ENCODE results near the gene NXN.

The NXN gene

DNA sequence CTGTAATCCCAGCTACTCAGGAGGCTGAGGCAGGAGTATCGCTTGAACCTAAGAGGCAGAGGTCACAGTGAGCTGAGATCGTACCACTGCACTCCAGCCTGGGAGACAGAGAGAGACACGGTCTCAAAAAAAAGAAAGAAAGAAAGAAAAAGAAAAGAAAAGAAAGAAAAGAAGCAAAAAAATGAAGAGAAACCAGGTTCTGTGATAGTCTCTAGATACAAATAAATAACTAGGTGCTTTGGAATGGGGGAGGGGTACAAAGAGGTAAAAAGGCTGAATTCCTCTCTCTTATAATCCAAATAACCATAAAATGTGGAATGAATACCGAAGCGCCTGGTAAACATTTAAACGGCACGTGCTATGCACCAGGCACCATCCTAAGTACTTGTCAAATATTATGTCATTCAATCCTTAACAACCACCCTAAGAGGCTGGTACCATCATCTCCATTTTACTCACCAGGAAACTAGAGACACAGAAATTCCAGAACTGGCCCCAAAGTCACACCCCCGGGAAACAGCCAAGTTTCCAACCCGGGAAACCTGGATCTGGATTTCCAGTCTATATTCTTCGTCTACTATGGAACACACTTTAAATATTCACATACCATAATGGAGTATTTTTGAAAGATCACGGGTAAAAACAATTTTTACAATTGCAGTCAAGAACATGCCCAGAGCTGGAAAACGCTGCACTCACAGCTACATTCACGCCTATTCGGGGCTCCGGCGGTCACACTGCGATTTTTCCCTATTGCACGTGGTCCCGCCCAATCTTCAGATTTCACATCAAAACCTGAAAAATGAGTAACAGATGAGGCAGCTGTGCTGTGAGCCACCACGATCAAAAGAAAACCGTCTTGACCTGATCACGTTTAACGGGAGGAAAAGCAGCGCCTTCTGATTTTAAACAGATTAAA is 10.5 kb downstream of the NXN start:
- Histone ChIP-seq H3K4me3 (ENCODE audit: low read depth in 1 of 2, low read length in 2 of 2) (no peak overlapping the region), H3K27ac (ENCODE audit: low read depth, low read length) (no peak overlapping the region), H3K9me3 (ENCODE audit: control insufficient read depth in 1 of 2, low read length in 2 of 2) (no peaks in the 10 kb centered on the region), H3K9ac (ENCODE audit: low read depth in 1 of 2, low read length in 2 of 2) (no peak overlapping the region), H3K36me3 (ENCODE audit: control insufficient read depth in 1 of 2, insufficient read depth in 2 of 2, low read length in 2 of 2) (no peaks in the 10 kb centered on the region), H3K27me3 (ENCODE audit: control insufficient read depth in 1 of 2, insufficient read depth in 2 of 2, low read length in 2 of 2) (peaks cover 10 to 16% of the 10 kb centered on the region in 2 donors), H3K4me1 (ENCODE audit: control insufficient read depth in 1 of 2, insufficient read depth in 2 of 2, low read length in 2 of 2) (no peaks in the 10 kb centered on the region)

DNA sequence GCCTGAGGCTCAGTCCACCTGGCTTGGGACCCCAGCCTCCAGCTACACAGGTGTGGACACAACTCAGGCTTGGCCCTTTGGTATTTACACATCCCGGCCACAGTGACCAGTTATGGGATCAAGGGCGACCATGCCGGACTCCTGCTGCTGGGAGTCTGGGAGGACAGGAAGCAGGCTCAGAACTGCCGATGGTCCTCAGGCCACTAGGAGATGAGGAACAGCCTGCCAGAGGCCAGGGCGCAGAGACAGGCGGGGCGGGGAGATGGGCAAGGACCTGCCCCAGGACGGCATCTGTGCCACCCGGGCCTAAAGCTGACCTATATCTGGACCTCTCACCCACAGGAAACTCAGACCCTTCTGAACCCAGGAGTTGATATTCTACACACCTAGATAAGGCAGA is 12.5 kb downstream of the NXN start:
- H3K4me3 ChIP-seq (ENCODE audit: low read depth in 1 of 2, low read length in 2 of 2): no peak overlapping the region
- no peak overlapping the region for H3K9ac ChIP-seq (ENCODE audit: low read depth in 1 of 2, low read length in 2 of 2)
- H3K36me3 ChIP-seq (ENCODE audit: control insufficient read depth in 1 of 2, insufficient read depth in 2 of 2, low read length in 2 of 2): no peaks in the 10 kb centered on the region
- H3K27ac ChIP-seq (ENCODE audit: low read depth, low read length): no peak overlapping the region
- H3K27me3 ChIP-seq (ENCODE audit: control insufficient read depth in 1 of 2, insufficient read depth in 2 of 2, low read length in 2 of 2): peaks cover 10 to 16% of the 10 kb centered on the region in 2 donors
- no peaks in the 10 kb centered on the region for H3K4me1 ChIP-seq (ENCODE audit: control insufficient read depth in 1 of 2, insufficient read depth in 2 of 2, low read length in 2 of 2)
- H3K9me3 ChIP-seq (ENCODE audit: control insufficient read depth in 1 of 2, low read length in 2 of 2): no peaks in the 10 kb centered on the region

DNA sequence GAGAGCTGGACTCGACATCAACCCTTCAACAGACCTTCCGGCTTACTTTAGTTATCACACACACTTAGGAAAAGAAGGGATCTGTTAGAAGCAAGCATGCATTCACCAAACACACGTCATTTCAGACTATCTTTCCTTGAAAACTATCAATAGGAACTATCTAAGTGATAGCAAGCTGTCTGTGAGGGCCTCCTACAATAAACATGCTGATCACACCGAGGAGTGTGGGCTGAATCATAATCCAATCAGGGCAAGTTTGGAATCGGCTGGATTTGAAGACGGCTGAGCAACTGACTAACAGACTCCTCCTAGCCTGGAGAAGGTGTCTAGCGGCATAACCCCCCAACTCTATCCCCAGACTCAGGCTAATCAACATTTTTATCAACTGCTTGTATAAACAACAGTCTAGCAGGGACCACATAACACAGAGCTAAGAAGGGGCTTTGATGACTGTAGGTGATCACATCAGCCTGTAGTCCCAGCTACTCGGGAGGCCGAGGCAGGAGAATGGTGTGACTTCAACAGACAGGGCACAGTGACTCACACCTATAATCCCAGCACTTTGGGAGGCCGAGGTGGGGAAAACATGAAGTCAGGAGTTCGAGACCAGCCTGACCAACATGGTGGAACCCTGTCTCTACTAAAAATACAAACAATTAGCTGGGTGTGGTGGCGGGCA is 14.1 kb downstream of the NXN start:
- Histone ChIP-seq H3K27me3 (ENCODE audit: control insufficient read depth in 1 of 2, insufficient read depth in 2 of 2, low read length in 2 of 2) (peaks cover 8 to 13% of the 10 kb centered on the region in 2 donors), H3K4me1 (ENCODE audit: control insufficient read depth in 1 of 2, insufficient read depth in 2 of 2, low read length in 2 of 2) (no peaks in the 10 kb centered on the region), H3K9me3 (ENCODE audit: control insufficient read depth in 1 of 2, low read length in 2 of 2) (no peaks in the 10 kb centered on the region), H3K9ac (ENCODE audit: low read depth in 1 of 2, low read length in 2 of 2) (no peak overlapping the region), H3K27ac (ENCODE audit: low read depth, low read length) (no peak overlapping the region), H3K4me3 (ENCODE audit: low read depth in 1 of 2, low read length in 2 of 2) (no peak overlapping the region), H3K36me3 (ENCODE audit: control insufficient read depth in 1 of 2, insufficient read depth in 2 of 2, low read length in 2 of 2) (no peaks in the 10 kb centered on the region)

DNA sequence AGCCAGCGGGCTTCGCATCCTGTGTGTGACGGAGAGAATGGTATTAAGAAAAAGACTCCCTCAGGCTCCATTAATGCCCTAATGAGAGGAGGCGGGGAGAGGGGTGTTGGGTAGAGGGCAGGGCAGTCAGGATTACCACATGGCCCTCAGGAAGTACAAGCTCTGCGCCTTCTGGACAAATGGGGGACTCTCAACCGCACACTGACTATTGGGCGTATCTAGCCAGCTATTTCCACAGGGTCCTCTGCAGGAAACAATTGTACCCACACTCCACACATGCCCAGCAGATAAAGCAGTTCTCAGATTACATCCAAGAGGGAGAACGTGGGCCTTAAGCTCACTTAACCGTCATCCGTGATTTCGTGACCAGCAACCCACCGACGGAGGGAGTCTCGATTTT is 14.7 kb downstream of the NXN start:
- Histone ChIP-seq H3K9me3 (ENCODE audit: control insufficient read depth in 1 of 2, low read length in 2 of 2) (no peaks in the 10 kb centered on the region), H3K36me3 (ENCODE audit: control insufficient read depth in 1 of 2, insufficient read depth in 2 of 2, low read length in 2 of 2) (no peaks in the 10 kb centered on the region), H3K4me1 (ENCODE audit: control insufficient read depth in 1 of 2, insufficient read depth in 2 of 2, low read length in 2 of 2) (no peaks in the 10 kb centered on the region), H3K4me3 (ENCODE audit: low read depth in 1 of 2, low read length in 2 of 2) (no peak overlapping the region), H3K9ac (ENCODE audit: low read depth in 1 of 2, low read length in 2 of 2) (no peak overlapping the region), H3K27me3 (ENCODE audit: control insufficient read depth in 1 of 2, insufficient read depth in 2 of 2, low read length in 2 of 2) (peaks cover 3 to 7% of the 10 kb centered on the region in 2 donors), H3K27ac (ENCODE audit: low read depth, low read length) (no peak overlapping the region)

DNA sequence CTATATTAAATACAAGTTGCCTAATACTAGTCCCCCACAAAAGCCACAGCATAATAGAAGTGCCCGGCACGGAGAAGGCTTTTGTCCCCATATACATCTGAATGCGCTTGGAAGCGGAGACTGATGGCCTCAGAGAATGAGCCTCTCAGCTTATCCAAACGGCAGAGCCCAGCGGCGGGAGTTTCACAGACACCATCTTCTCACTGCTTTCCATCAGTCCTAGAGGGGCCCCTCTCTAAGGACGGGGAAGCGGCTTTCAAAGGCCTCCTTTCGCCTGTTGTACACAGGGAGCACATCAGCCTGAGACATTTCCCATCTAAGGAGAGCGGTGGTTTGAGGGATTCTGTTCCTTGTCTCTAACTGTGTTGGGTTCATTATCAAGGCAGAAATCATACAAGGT is 16.9 kb downstream of the NXN start:
- Histone ChIP-seq H3K36me3 (ENCODE audit: control insufficient read depth in 1 of 2, insufficient read depth in 2 of 2, low read length in 2 of 2) (no peaks in the 10 kb centered on the region), H3K9ac (ENCODE audit: low read depth in 1 of 2, low read length in 2 of 2) (no peak overlapping the region), H3K4me1 (ENCODE audit: control insufficient read depth in 1 of 2, insufficient read depth in 2 of 2, low read length in 2 of 2) (no peaks in the 10 kb centered on the region), H3K27me3 (ENCODE audit: control insufficient read depth in 1 of 2, insufficient read depth in 2 of 2, low read length in 2 of 2) (no peaks in the 10 kb centered on the region), H3K4me3 (ENCODE audit: low read depth in 1 of 2, low read length in 2 of 2) (no peak overlapping the region), H3K27ac (ENCODE audit: low read depth, low read length) (no peak overlapping the region), H3K9me3 (ENCODE audit: control insufficient read depth in 1 of 2, low read length in 2 of 2) (no peaks in the 10 kb centered on the region)

DNA sequence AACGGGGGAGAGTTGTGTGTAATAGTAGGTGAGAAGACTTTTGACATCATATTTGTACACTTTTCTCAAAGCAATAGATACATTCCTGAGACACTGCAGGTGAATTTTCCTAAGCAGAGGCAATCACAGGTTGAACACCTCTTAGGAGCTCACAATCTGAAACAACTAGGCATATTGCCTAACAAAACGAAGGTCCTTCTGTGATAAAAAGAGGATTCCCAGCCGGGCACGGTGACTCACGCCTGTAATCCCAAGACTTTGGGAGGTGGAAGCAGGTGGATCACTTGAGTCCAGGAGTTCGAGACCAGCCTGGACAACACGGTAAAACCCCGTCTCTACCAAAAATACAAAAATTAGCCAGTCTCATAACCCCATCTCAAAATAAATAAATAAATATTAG is 17.4 kb downstream of the NXN start:
- no peaks in the 10 kb centered on the region for H3K4me1 ChIP-seq (ENCODE audit: control insufficient read depth in 1 of 2, insufficient read depth in 2 of 2, low read length in 2 of 2)
- H3K27me3 ChIP-seq (ENCODE audit: control insufficient read depth in 1 of 2, insufficient read depth in 2 of 2, low read length in 2 of 2): no peaks in the 10 kb centered on the region
- no peak overlapping the region for H3K9ac ChIP-seq (ENCODE audit: low read depth in 1 of 2, low read length in 2 of 2)
- no peaks in the 10 kb centered on the region for H3K9me3 ChIP-seq (ENCODE audit: control insufficient read depth in 1 of 2, low read length in 2 of 2)
- H3K36me3 ChIP-seq (ENCODE audit: control insufficient read depth in 1 of 2, insufficient read depth in 2 of 2, low read length in 2 of 2): no peaks in the 10 kb centered on the region
- no peak overlapping the region for H3K27ac ChIP-seq (ENCODE audit: low read depth, low read length)
- H3K4me3 ChIP-seq (ENCODE audit: low read depth in 1 of 2, low read length in 2 of 2): no peak overlapping the region

DNA sequence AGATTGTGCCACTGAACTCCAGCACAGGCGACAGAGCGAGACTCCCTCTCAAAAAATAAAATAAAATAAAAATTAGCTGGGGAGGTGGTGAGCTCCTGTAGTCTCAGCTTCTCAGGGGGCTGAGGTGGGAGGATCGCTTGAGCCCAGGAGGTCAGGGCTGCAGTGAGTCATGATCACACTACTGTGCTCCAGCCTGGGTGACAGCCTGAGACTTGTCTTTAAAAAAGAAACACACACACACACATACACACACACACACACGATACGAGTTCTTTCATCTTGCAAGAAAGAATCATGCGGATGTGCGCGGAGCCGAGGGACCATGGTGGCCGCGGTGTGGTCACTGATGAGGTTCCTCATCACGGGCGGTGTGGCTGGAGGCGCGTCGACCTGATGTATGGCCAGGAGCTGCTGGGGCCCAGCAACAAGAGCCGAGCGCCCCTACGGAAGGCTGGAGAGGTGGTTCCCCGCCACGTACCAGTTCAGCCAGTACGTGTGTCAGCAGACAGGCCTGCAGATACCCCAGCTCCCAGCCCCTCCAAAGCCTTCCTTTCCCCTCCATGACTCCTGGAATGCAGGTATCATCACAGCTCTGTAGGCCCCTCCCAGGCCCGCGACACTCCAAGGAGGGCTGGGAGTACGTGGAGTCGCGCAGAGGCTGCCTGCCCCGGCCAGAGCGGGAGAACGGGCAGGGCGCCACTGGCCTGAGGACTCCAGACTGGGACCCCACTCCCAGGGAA is 20.7 kb downstream of the NXN start:
- H3K4me1 ChIP-seq (ENCODE audit: control insufficient read depth in 1 of 2, insufficient read depth in 2 of 2, low read length in 2 of 2): no peaks in the 10 kb centered on the region
- no peak overlapping the region for H3K27ac ChIP-seq (ENCODE audit: low read depth, low read length)

DNA sequence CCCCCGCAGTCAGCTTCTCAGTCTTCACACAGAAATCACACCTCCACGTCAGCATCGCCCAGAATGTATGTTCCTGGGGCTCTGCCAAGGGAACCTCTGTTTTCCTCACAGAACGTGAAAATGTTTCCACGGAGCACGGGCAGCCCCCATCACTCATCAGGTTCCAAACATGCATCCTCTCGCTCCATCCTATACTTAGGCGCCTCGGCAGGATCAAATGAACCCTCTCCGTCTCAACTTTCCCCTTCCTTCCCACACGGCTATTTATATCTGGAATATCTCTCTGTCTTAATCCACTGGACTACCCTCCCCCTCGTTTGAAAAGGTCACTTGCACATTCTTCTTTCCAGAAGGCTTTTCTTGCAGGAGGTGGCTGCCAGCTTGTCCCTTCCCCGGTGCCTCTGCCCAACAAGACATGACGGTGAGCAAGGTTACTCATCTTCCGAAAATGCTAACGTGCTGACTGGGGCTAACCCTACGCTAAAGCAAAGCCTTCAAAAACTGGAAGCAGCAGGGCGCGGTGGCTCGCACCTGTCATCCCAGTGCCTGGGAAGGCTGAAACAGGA is 21.6 kb downstream of the NXN start:
- H3K27me3 ChIP-seq (ENCODE audit: control insufficient read depth in 1 of 2, insufficient read depth in 2 of 2, low read length in 2 of 2): no peaks in the 10 kb centered on the region
- H3K36me3 ChIP-seq (ENCODE audit: control insufficient read depth in 1 of 2, insufficient read depth in 2 of 2, low read length in 2 of 2): no peaks in the 10 kb centered on the region
- H3K27ac ChIP-seq (ENCODE audit: low read depth, low read length): no peak overlapping the region
- no peaks in the 10 kb centered on the region for H3K4me1 ChIP-seq (ENCODE audit: control insufficient read depth in 1 of 2, insufficient read depth in 2 of 2, low read length in 2 of 2)
- H3K9me3 ChIP-seq (ENCODE audit: control insufficient read depth in 1 of 2, low read length in 2 of 2): no peaks in the 10 kb centered on the region
- H3K4me3 ChIP-seq (ENCODE audit: low read depth in 1 of 2, low read length in 2 of 2): no peak overlapping the region
- no peak overlapping the region for H3K9ac ChIP-seq (ENCODE audit: low read depth in 1 of 2, low read length in 2 of 2)

More for the DNA sequence above, 20.7 kb downstream of the NXN start:
- Histone ChIP-seq H3K9me3 (ENCODE audit: control insufficient read depth in 1 of 2, low read length in 2 of 2) (no peaks in the 10 kb centered on the region), H3K4me3 (ENCODE audit: low read depth in 1 of 2, low read length in 2 of 2) (no peak overlapping the region), H3K36me3 (ENCODE audit: control insufficient read depth in 1 of 2, insufficient read depth in 2 of 2, low read length in 2 of 2) (no peaks in the 10 kb centered on the region), H3K27me3 (ENCODE audit: control insufficient read depth in 1 of 2, insufficient read depth in 2 of 2, low read length in 2 of 2) (no peaks in the 10 kb centered on the region), H3K9ac (ENCODE audit: low read depth in 1 of 2, low read length in 2 of 2) (no peak overlapping the region)

DNA sequence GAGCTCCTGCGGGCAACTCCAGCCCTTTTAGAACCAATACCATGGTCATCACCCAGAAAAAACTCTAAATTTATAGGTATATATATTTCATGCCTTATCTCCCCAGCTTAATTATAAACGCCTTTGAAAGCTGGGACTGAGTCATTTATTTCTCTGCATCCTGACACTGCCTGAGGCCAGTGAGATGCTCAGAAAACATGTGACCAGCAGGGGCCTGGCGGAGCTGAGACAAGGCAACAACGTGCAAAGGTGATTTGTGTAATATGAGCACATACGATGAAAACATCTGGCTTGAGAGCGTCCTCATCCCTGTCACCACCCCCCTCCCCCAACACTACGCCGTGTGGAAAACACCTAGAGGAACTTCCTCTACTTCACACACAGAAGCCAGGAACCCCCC is 22.7 kb downstream of the NXN start:
- Histone ChIP-seq H3K4me1 (ENCODE audit: control insufficient read depth in 1 of 2, insufficient read depth in 2 of 2, low read length in 2 of 2) (peaks cover 0 to under 1% of the 10 kb centered on the region in 2 donors), H3K9ac (ENCODE audit: low read depth in 1 of 2, low read length in 2 of 2) (no peak overlapping the region), H3K36me3 (ENCODE audit: control insufficient read depth in 1 of 2, insufficient read depth in 2 of 2, low read length in 2 of 2) (no peaks in the 10 kb centered on the region), H3K27me3 (ENCODE audit: control insufficient read depth in 1 of 2, insufficient read depth in 2 of 2, low read length in 2 of 2) (no peaks in the 10 kb centered on the region), H3K4me3 (ENCODE audit: low read depth in 1 of 2, low read length in 2 of 2) (no peak overlapping the region), H3K27ac (ENCODE audit: low read depth, low read length) (no peak overlapping the region), H3K9me3 (ENCODE audit: control insufficient read depth in 1 of 2, low read length in 2 of 2) (no peaks in the 10 kb centered on the region)
